SH-SY5Y (cell line): ENCODE results near the gene PDS5A.

Source experiments
- GATA2 ChIP-seq: IDR thresholded peaks from 2 replicates; pipeline ENCODE4 v1.6.1; 2011; ENCODE audit warnings: mild to moderate bottlenecking, low read depth, low read length
- GATA3 ChIP-seq: IDR thresholded peaks from 2 replicates; pipeline ENCODE4 v1.6.1; 2011; ENCODE audit warnings: low read depth, mild to moderate bottlenecking, low read length, moderate library complexity

GRCh38 chr4:39910064-39910463 is 67.6 kb downstream of the PDS5A start:
- TF ChIP-seq GATA2 (no peak), GATA3 (no peak)
